GM12878 (cell line): Measurements from ENCODE around the gene ITFG1. TPM values are rescaled to one million over a fixed set of nuclear protein-coding genes. Genes with fewer than 3 reads are reported as not detected.

Experiments used
- ATAC-seq: fragments of 200-7000 bp; cut with Tn5 transposase; 3 replicates; pipeline ENCODE4 v1.9.1; 2020; ENCODE audit warnings: mild to moderate bottlenecking, moderate library complexity
- BruUV-seq: library from RNA; stranded (reverse); fragments of 400-500 nt; replicated peaks from 2 replicates; lab custom pipeline; 2021; lab: Mats Ljungman, UMichigan
- CTCF ChIA-PET: fragments of 300-600 bp; sonication (Branson Sonifier 250); formaldehyde crosslinking; extraction: SDS; loops from one replicate; lab custom pipeline; 2021; ENCODE audit warnings: inconsistent platforms; lab: Yijun Ruan, JAX
- POLR2A ChIA-PET: fragments of 350-600 bp; formaldehyde crosslinking; extraction: SDS; loops from one replicate; lab custom pipeline; 2021; ENCODE audit warnings: inconsistent platforms; lab: Charles Lee
- RAD21 ChIA-PET: fragments of 300-600 bp; sonication (Branson Sonifier 250); formaldehyde crosslinking; loops from one replicate; lab custom pipeline; 2023; ENCODE audit warnings: antibody characterized with exemption; ENCODE audit not compliant: unreplicated experiment; lab: Charles Lee
- SMC1A ChIA-PET: fragments of 300-600 bp; sonication (Branson Sonifier 250); formaldehyde crosslinking; loops from one replicate; lab custom pipeline; 2023; ENCODE audit not compliant: unreplicated experiment, uncharacterized antibody; lab: Charles Lee
- DNase-seq: peaks from one replicate; pipeline ENCODE4 v3.0.0-alpha.2; 2011; ENCODE audit warnings: low read depth, low spot score
- FAIRE-seq: peaks from 3 replicates; lab custom pipeline; 2011; peaks lifted over from hg19 to GRCh38; lab: Jason Lieb, UNC
- H2AFZ ChIP-seq: 2 replicates; pipeline ENCODE4 v1.6.0; 2011; ENCODE audit warnings: low read depth, low read length, control low read depth; ENCODE audit not compliant: control insufficient read depth
- H3K27ac ChIP-seq: 2 replicates; pipeline ENCODE4 v1.5.1; 2011; ENCODE audit warnings: control low read depth; ENCODE audit not compliant: control insufficient read depth, insufficient read depth
- H3K27me3 ChIP-seq, 2 experiments: replicated peaks in 1 of 2; 2 replicates each; pipeline versions ENCODE4 v1.6.0 to v1.6.1; 2011; ENCODE audit warnings: low read length in 1 of 2; ENCODE audit not compliant: control insufficient read depth in 2 of 2, insufficient read depth in 2 of 2
- H3K36me3 ChIP-seq, 2 experiments: 2 replicates each; pipeline ENCODE4 v1.5.1; 2011; ENCODE audit warnings: low read length in 1 of 2; ENCODE audit not compliant: control insufficient read depth in 2 of 2, insufficient read depth in 2 of 2
- H3K4me1 ChIP-seq: 2 replicates; pipeline ENCODE4 v1.6.1; 2011; ENCODE audit warnings: mild to moderate bottlenecking, low read length, moderate library complexity, mixed read lengths; ENCODE audit not compliant: control insufficient read depth, insufficient read depth
- H3K4me2 ChIP-seq: 2 replicates; pipeline ENCODE4 v1.6.0; 2011; ENCODE audit warnings: control low read depth; ENCODE audit not compliant: control insufficient read depth, insufficient read depth
- H3K4me3 ChIP-seq: fragments of 200-600 bp; sonication (generic); 2 replicates; pipeline ENCODE4 v1.5.1; 2016
- H3K79me2 ChIP-seq: 2 replicates; pipeline ENCODE4 v1.6.0; 2011; ENCODE audit warnings: low read length; ENCODE audit not compliant: control insufficient read depth, insufficient read depth
- H3K9ac ChIP-seq: 2 replicates; pipeline ENCODE4 v1.8.0; 2011; ENCODE audit warnings: low read length, control low read depth, mixed read lengths; ENCODE audit not compliant: control insufficient read depth, insufficient read depth
- H3K9me3 ChIP-seq: replicated peaks from 3 replicates; pipeline ENCODE4 v1.5.1; 2011; ENCODE audit warnings: mild to moderate bottlenecking, low read length; ENCODE audit not compliant: control insufficient read depth, insufficient read depth
- H4K20me1 ChIP-seq: 2 replicates; pipeline ENCODE4 v1.6.0; 2011; ENCODE audit not compliant: control insufficient read depth, insufficient read depth
- BMI1 ChIP-seq: fragments of 450-650 bp; IDR thresholded peaks from 2 replicates; pipeline ENCODE4 v1.6.1; 2016; ENCODE audit warnings: mild to moderate bottlenecking, moderate library complexity, borderline replicate concordance
- CHD2 ChIP-seq: IDR thresholded peaks from 2 replicates; pipeline ENCODE4 v1.6.1; 2011; ENCODE audit warnings: low read depth, low read length, improper control_type of control experiment, borderline replicate concordance
- EED ChIP-seq: sonication (generic); IDR thresholded peaks from 2 replicates; pipeline ENCODE4 v1.6.1; 2016; ENCODE audit warnings: antibody characterized with exemption, low read depth
- IKZF2 ChIP-seq, 2 experiments: fragments of 450-650 bp; IDR thresholded peaks; 2 replicates each; pipeline ENCODE4 v1.6.1; 2017; ENCODE audit warnings: mild to moderate bottlenecking in 2 of 2, moderate library complexity in 2 of 2
- IRF4 ChIP-seq: IDR thresholded peaks from 2 replicates; pipeline ENCODE4 v1.6.1; 2011; ENCODE audit warnings: low read depth, low read length
- MEF2A ChIP-seq: IDR thresholded peaks from 2 replicates; pipeline ENCODE4 v1.6.1; 2011; ENCODE audit warnings: low read depth, mild to moderate bottlenecking, low read length, moderate library complexity; ENCODE audit not compliant: insufficient read depth
- MYB ChIP-seq: fragments of 150-350 bp; IDR thresholded peaks from 2 replicates; pipeline ENCODE4 v1.6.1; 2014; ENCODE audit warnings: mild to moderate bottlenecking, low read depth, low read length, borderline replicate concordance
- PAX8 ChIP-seq: fragments of 450-650 bp; IDR thresholded peaks from 2 replicates; pipeline ENCODE4 v1.6.1; 2017; ENCODE audit warnings: mild to moderate bottlenecking, moderate library complexity
- POLR2AphosphoS5 ChIP-seq: IDR thresholded peaks from 2 replicates; pipeline ENCODE4 v1.6.1; 2011; ENCODE audit warnings: mild to moderate bottlenecking, low read length, inconsistent platforms
- SMAD5 ChIP-seq: IDR thresholded peaks from 2 replicates; pipeline ENCODE4 v1.6.1; 2016; ENCODE audit warnings: antibody characterized with exemption, low read depth
- SP1 ChIP-seq: IDR thresholded peaks from one replicate; pipeline ENCODE4 v1.6.1; 2011; ENCODE audit warnings: low read depth, low read length
- SREBF2 ChIP-seq: IDR thresholded peaks from 2 replicates; pipeline ENCODE4 v1.6.1; 2012; ENCODE audit warnings: mild to moderate bottlenecking, low read length
- TARDBP ChIP-seq: IDR thresholded peaks from 2 replicates; pipeline ENCODE4 v1.6.1; 2016; ENCODE audit warnings: borderline replicate concordance
- ZNF384 ChIP-seq: IDR thresholded peaks from 2 replicates; pipeline ENCODE4 v1.6.1; 2012; ENCODE audit warnings: low read depth, mild to moderate bottlenecking, low read length, improper control_type of control experiment, borderline replicate concordance
- WGBS: methylation state at CpG from one replicate; pipeline ENCODE4 v1.1.6; 2016; ENCODE audit warnings: low lambda C conversion rate; ENCODE audit not compliant: insufficient replicate concordance, insufficient coverage; ENCODE audit errors: missing lambda C conversion rate; 5-methylcytosine and 5-hydroxymethylcytosine counted together
- in situ Hi-C: fragments of 300-500 bp; cut with MboI; formaldehyde crosslinking; loops from 9 replicates; pipeline ENCODE4 v1.14.3; 2018; ENCODE audit warnings: mixed read lengths
- intact Hi-C: fragments of 100-400 bp; cut with micrococcal nuclease; formaldehyde crosslinking; loops from one replicate; pipeline ENCODE4 v1.14.2; 2022; ENCODE audit not compliant: unreplicated experiment
- polyA plus RNA-seq, 11 experiments: library from polyadenylated mRNA; depleted of rRNA in 4 of 11; unstranded in 6 of 11; stranded (reverse) in 5 of 11; fragments of >200 nt; fragmentation: Nextera tagmentation in 4 of 11; fragmentation: Illumina TruSeq in 1 of 11; extraction: Ambion mirVana in 4 of 11; extraction: Trizol in 1 of 11; gene quantifications; 1 replicate in 1 of 11; 2 replicates in 10 of 11; pipeline versions ENCODE4 v1.2.1 to v1.2.3, GENCODE V29; 2011 to 2016; ENCODE audit warnings: inconsistent platforms in 2 of 11, missing spikeins in 2 of 11, low read depth in 1 of 11
- total RNA-seq, 4 experiments: library from RNA; depleted of rRNA in 3 of 4; stranded (reverse); fragments of >200 nt in 3 of 4; fragmentation: Illumina TruSeq in 1 of 4; extraction: Trizol in 1 of 4; gene quantifications; 2 replicates each; pipeline versions ENCODE4 v1.2.1 to v1.2.3, GENCODE V29; 2013 to 2021
- TF ChIP-seq, protein P1 (sequence below): fragments of 450-650 bp; formaldehyde crosslinking; IDR thresholded peaks from 2 replicates; pipeline ENCODE4 v1.4.0; 2020; ENCODE audit warnings: mild to moderate bottlenecking, moderate library complexity
- TF ChIP-seq, protein P2 (sequence below), 3 experiments: IDR thresholded peaks in 2 of 3; conservative IDR thresholded peaks in 1 of 3; 2 replicates each; pipeline ENCODE4 v1.5.1; 2011; ENCODE audit warnings: low read depth in 3 of 3, low read length in 3 of 3, mild to moderate bottlenecking in 3 of 3, control low read depth in 2 of 3, moderate library complexity in 2 of 3, inconsistent platforms in 1 of 3, mixed read lengths in 1 of 3; ENCODE audit not compliant: control insufficient read depth in 2 of 3, insufficient read depth in 1 of 3; ENCODE audit errors: extremely low read depth in 1 of 3
- TF ChIP-seq, protein P3 (sequence below): fragments of 450-650 bp; IDR thresholded peaks from 2 replicates; pipeline ENCODE4 v1.6.1; 2018; ENCODE audit warnings: mild to moderate bottlenecking, low read depth, moderate library complexity; ENCODE audit not compliant: partially characterized antibody

The ITFG1 gene
- total and polyA plus RNA-seq, 10 of the 15 experiments (the other 5 are each of a cell fraction or from before 2014, with no cell fraction given): 9.3 to 56.3 (median 28.6) TPM

GRCh38 chr16:47308601-47309000 lies 152.3 kb downstream of the ITFG1 start:
- Histone ChIP-seq H3K27ac (no peak overlapping the region), H2AFZ (no peak overlapping the region), H3K79me2 (no peaks in the 10 kb centered on the region), H4K20me1 (no peaks in the 10 kb centered on the region), H3K36me3 (no peaks in the 10 kb centered on the region), H3K4me3 (no peak overlapping the region), H3K27me3 (no peaks in the 10 kb centered on the region), H3K4me2 (no peak overlapping the region), H3K9me3 (no peaks in the 10 kb centered on the region), H3K9ac (no peak overlapping the region), H3K4me1 (peaks cover 11% of the 10 kb centered on the region; the same call in 1 of the 2 replicates)
- DNase-seq: no peak
- intact Hi-C loops (no loop called here), in situ Hi-C loops (no loop called here)
- no TSS peak for BruUV-seq
- CTCF ChIA-PET: no interaction called here
- RAD21 ChIA-PET: interaction anchor here (1.4 kb wide), 1 partner anchor 23 kb away, joined by 3 read pairs; no protein-coding TSS in a partner anchor
- POLR2A ChIA-PET: no interaction called here
- 81% methylated on average over 3 of the region's 3 CpGs for WGBS
- FAIRE-seq: no peak
- ATAC-seq: no peak
- SMC1A ChIA-PET: interaction anchor here (0.7 to 1.0 kb wide), 2 partner anchors 102 to 171 kb away, joined by 3 read pairs; no protein-coding TSS in a partner anchor
- TF ChIP-seq SREBF2 (no peak), POLR2AphosphoS5 (no peak), ZNF384 (no peak), SMAD5 (no peak), MYB (no peak), CHD2 (no peak), BMI1 (no peak), SP1 (no peak), IRF4 (no peak), MEF2A (no peak), IKZF2 (IDR thresholded peaks at IDR 0.05) (no peak), EED (no peak), PAX8 (no peak), TARDBP (no peak)
- TF ChIP-seq, protein P1, sequence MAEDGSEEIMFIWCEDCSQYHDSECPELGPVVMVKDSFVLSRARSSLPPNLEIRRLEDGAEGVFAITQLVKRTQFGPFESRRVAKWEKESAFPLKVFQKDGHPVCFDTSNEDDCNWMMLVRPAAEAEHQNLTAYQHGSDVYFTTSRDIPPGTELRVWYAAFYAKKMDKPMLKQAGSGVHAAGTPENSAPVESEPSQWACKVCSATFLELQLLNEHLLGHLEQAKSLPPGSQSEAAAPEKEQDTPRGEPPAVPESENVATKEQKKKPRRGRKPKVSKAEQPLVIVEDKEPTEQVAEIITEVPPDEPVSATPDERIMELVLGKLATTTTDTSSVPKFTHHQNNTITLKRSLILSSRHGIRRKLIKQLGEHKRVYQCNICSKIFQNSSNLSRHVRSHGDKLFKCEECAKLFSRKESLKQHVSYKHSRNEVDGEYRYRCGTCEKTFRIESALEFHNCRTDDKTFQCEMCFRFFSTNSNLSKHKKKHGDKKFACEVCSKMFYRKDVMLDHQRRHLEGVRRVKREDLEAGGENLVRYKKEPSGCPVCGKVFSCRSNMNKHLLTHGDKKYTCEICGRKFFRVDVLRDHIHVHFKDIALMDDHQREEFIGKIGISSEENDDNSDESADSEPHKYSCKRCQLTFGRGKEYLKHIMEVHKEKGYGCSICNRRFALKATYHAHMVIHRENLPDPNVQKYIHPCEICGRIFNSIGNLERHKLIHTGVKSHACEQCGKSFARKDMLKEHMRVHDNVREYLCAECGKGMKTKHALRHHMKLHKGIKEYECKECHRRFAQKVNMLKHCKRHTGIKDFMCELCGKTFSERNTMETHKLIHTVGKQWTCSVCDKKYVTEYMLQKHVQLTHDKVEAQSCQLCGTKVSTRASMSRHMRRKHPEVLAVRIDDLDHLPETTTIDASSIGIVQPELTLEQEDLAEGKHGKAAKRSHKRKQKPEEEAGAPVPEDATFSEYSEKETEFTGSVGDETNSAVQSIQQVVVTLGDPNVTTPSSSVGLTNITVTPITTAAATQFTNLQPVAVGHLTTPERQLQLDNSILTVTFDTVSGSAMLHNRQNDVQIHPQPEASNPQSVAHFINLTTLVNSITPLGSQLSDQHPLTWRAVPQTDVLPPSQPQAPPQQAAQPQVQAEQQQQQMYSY (CRISPR knock-in tag): no peak
- TF ChIP-seq, protein P2, sequence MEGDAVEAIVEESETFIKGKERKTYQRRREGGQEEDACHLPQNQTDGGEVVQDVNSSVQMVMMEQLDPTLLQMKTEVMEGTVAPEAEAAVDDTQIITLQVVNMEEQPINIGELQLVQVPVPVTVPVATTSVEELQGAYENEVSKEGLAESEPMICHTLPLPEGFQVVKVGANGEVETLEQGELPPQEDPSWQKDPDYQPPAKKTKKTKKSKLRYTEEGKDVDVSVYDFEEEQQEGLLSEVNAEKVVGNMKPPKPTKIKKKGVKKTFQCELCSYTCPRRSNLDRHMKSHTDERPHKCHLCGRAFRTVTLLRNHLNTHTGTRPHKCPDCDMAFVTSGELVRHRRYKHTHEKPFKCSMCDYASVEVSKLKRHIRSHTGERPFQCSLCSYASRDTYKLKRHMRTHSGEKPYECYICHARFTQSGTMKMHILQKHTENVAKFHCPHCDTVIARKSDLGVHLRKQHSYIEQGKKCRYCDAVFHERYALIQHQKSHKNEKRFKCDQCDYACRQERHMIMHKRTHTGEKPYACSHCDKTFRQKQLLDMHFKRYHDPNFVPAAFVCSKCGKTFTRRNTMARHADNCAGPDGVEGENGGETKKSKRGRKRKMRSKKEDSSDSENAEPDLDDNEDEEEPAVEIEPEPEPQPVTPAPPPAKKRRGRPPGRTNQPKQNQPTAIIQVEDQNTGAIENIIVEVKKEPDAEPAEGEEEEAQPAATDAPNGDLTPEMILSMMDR (IDR thresholded peaks at IDR 0.05 in 2 of 3, conservative IDR thresholded peaks at IDR 0.05 in 1 of 3; ENCODE audit: control insufficient read depth in 2 of 3, extremely low read depth in 1 of 3, insufficient read depth in 1 of 3, low read depth in 3 of 3, low read length in 3 of 3): no peak
- TF ChIP-seq, protein P3, sequence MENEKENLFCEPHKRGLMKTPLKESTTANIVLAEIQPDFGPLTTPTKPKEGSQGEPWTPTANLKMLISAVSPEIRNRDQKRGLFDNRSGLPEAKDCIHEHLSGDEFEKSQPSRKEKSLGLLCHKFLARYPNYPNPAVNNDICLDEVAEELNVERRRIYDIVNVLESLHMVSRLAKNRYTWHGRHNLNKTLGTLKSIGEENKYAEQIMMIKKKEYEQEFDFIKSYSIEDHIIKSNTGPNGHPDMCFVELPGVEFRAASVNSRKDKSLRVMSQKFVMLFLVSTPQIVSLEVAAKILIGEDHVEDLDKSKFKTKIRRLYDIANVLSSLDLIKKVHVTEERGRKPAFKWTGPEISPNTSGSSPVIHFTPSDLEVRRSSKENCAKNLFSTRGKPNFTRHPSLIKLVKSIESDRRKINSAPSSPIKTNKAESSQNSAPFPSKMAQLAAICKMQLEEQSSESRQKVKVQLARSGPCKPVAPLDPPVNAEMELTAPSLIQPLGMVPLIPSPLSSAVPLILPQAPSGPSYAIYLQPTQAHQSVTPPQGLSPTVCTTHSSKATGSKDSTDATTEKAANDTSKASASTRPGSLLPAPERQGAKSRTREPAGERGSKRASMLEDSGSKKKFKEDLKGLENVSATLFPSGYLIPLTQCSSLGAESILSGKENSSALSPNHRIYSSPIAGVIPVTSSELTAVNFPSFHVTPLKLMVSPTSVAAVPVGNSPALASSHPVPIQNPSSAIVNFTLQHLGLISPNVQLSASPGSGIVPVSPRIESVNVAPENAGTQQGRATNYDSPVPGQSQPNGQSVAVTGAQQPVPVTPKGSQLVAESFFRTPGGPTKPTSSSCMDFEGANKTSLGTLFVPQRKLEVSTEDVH: no peak
